Measurements from ENCODE around the gene CEP112. TPM values are rescaled to one million over a fixed set of nuclear protein-coding genes. Genes with fewer than 3 reads are reported as not detected.

CEP112 gene
- total and polyA plus RNA-seq, 2 of the 8 experiments (the other 6 are each of a cell fraction or from before 2014, with no cell fraction given): 0.62 to 3.1 TPM

DNA sequence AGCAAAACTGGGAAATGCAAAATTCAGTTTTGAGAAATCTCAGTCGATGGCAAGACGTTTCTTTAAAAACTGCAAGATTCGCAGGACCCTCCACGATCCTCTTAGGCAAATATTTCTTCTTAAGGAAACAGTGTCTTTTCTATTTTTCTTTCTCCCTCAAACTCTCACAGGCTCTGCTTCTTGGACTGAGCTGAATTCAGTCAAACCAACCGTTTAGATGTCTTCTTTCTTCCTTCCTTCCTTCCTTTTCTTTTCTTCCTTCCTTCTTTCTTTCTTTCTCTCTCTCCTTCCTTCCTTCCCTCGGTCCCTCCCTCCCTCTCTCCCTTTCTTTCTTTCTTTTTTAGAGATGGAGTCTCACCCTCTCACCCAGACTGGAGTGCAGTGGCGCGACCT is 563.3 kb downstream of the CEP112 start (continued):
- TF ChIP-seq EZH2 (IDR thresholded peaks at IDR 0.05; ENCODE audit: low read depth, low read length, severe bottlenecking): no peak
- no peak for TF ChIP-seq POU5F1 (IDR thresholded peaks at IDR 0.05; ENCODE audit: low read depth, low read length)
- TF ChIP-seq CREB1 (IDR thresholded peaks at IDR 0.05): no peak
- TF ChIP-seq KDM5A (IDR thresholded peaks at IDR 0.05; ENCODE audit: low read length): no peak
- TF ChIP-seq SIX5 (IDR thresholded peaks at IDR 0.05; ENCODE audit: low read depth, low read length): no peak
- TF ChIP-seq BACH1 (IDR thresholded peaks at IDR 0.05; ENCODE audit: low read length): no peak
- TF ChIP-seq RBBP5 (IDR thresholded peaks at IDR 0.05; ENCODE audit: borderline replicate concordance, low read depth, low read length): no peak
- TF ChIP-seq HDAC2 (IDR thresholded peaks at IDR 0.05; ENCODE audit: borderline replicate concordance in 1 of 2, low read depth in 2 of 2, low read length in 2 of 2): no peak

All from H1 (cell line).